ENCODE measurements around the gene DDOST. TPM values are rescaled to one million over a fixed set of nuclear protein-coding genes. Genes with fewer than 3 reads are reported as not detected.

Gene DDOST
- total RNA-seq, 5 donors from 2014 or later (not counting 1 experiment from before 2014, with no cell fraction given) = 106 to 145 (median 124) TPM

DNA sequence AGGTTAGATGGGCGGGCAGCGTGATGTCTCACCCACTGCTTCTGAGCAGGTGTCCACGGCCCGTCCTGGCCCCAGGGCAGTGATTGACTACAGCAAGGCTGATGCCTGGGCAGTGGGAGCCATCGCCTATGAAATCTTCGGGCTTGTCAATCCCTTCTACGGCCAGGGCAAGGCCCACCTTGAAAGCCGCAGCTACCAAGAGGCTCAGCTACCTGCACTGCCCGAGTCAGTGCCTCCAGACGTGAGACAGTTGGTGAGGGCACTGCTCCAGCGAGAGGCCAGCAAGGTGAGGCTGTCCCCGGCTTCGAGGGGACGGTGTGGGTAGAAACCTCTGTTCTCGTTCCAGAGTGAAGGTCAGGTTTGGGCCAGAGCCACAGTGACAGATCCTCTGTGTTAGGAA lies 12.2 kb downstream of the DDOST start:
- Histone ChIP-seq H3K4me1 (ENCODE audit: control insufficient read depth in 1 of 2, extremely low read depth in 1 of 2, insufficient read depth in 2 of 2, low read length in 2 of 2) (no peaks in the 10 kb centered on the region), H3K27ac (ENCODE audit: low read length) (no peak overlapping the region), H3K36me3 (ENCODE audit: control insufficient read depth in 2 of 2, extremely low read depth in 1 of 2, insufficient read depth in 1 of 2, low read length in 1 of 2) (peaks cover 18 to 68% of the 10 kb centered on the region in 2 donors), H3K9me3 (no peaks in the 10 kb centered on the region), H3K4me3 (ENCODE audit: control insufficient read depth in 1 of 2, extremely low read depth in 1 of 2, low read length in 1 of 2) (no peak overlapping the region), H3K27me3 (replicated peaks in 1 of 2; ENCODE audit: control insufficient read depth in 2 of 2, extremely low read depth in 1 of 2, insufficient read depth in 2 of 2, low read length in 1 of 2) (no peaks in the 10 kb centered on the region)
- H3K36me3 Mint-ChIP-seq = peaks cover 40% of the 10 kb centered on the region
- CTCF ChIA-PET = interaction anchor here in 1 of 2 donors (0.7 kb wide), 1 partner anchor 9 kb away, joined by 4 read pairs; no protein-coding TSS in a partner anchor
- H3K9me3 Mint-ChIP-seq = no peaks in the 10 kb centered on the region
- POLR2A ChIA-PET = no interaction called here
- no peak overlapping the region for H3K27ac Mint-ChIP-seq
- H3K27me3 Mint-ChIP-seq = no peaks in the 10 kb centered on the region
- no peak for DNase-seq
- H3K4me1 Mint-ChIP-seq = no peaks in the 10 kb centered on the region
- no peak for ATAC-seq (replicated peaks in 1 of 4)
- no peak overlapping the region for H3K4me3 Mint-ChIP-seq
- WGBS (ENCODE audit: insufficient coverage) = 95% methylated on average over 15 of the region's 15 CpGs

DNA sequence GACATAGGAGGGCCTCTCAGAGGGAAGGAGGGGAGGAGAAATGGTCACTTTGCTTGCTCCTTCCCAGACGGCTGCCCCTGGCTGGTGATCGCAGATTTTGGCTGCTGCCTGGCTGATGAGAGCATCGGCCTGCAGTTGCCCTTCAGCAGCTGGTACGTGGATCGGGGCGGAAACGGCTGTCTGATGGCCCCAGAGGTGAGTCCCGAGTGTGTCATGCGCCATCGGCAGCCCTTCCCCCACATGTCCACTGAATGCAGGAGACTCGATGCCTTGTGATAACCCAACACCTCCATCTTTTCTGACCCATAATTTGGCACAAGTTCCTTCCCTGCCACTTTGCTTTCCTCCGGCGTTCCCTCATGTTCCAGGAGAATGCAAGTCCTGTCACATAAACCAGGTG lies 12.7 kb downstream of the DDOST start:
- no peak for DNase-seq
- Mint-ChIP-seq H3K27me3 (no peaks in the 10 kb centered on the region), H3K27ac (no peak overlapping the region), H3K9me3 (no peaks in the 10 kb centered on the region), H3K4me1 (no peaks in the 10 kb centered on the region), H3K36me3 (peaks cover 41% of the 10 kb centered on the region), H3K4me3 (no peak overlapping the region)
- Histone ChIP-seq H3K36me3 (ENCODE audit: control insufficient read depth in 2 of 2, extremely low read depth in 1 of 2, insufficient read depth in 1 of 2, low read length in 1 of 2) (peaks cover 18 to 64% of the 10 kb centered on the region in 2 donors), H3K27ac (ENCODE audit: low read length) (no peak overlapping the region), H3K9me3 (no peaks in the 10 kb centered on the region), H3K4me3 (ENCODE audit: control insufficient read depth in 1 of 2, extremely low read depth in 1 of 2, low read length in 1 of 2) (no peak overlapping the region), H3K27me3 (replicated peaks in 1 of 2; ENCODE audit: control insufficient read depth in 2 of 2, extremely low read depth in 1 of 2, insufficient read depth in 2 of 2, low read length in 1 of 2) (no peaks in the 10 kb centered on the region), H3K4me1 (ENCODE audit: control insufficient read depth in 1 of 2, extremely low read depth in 1 of 2, insufficient read depth in 2 of 2, low read length in 2 of 2) (no peaks in the 10 kb centered on the region)
- 93% methylated on average over 13 of the region's 13 CpGs for WGBS (ENCODE audit: insufficient coverage)
- ChIA-PET POLR2A (no interaction called here), CTCF (no interaction called here)
- no peak for ATAC-seq (replicated peaks in 1 of 4)

- peaks cover 26% of the 10 kb centered on the region for H3K36me3 Mint-ChIP-seq
- POLR2A ChIA-PET = interaction anchor here in 1 of 2 donors (0.7 kb wide), 1 partner anchor 88 kb away, joined by 6 read pairs; no protein-coding TSS in a partner anchor
- 86% methylated on average over 11 of the region's 14 CpGs for WGBS (ENCODE audit: insufficient coverage)
- peaks cover 0 to under 1% (median 0%) of the 10 kb centered on the region in 3 donors for H3K4me1 Mint-ChIP-seq
- H3K27me3 Mint-ChIP-seq = no peaks in the 10 kb centered on the region
- ATAC-seq (replicated peaks in 1 of 4) (no peak), DNase-seq (no peak)
- CTCF ChIA-PET = interaction anchor here in 1 of 2 donors (1.0 kb wide), 1 partner anchor 11 kb away, joined by 7 read pairs; no protein-coding TSS in a partner anchor
- H3K36me3 ChIP-seq (ENCODE audit: control insufficient read depth in 2 of 2, extremely low read depth in 1 of 2, insufficient read depth in 1 of 2, low read length in 1 of 2) = peaks cover 18 to 38% of the 10 kb centered on the region in 2 donors
- H3K27ac Mint-ChIP-seq = no peak overlapping the region
- H3K9me3 Mint-ChIP-seq = no peaks in the 10 kb centered on the region
- H3K4me1 ChIP-seq (ENCODE audit: control insufficient read depth in 1 of 2, extremely low read depth in 1 of 2, insufficient read depth in 2 of 2, low read length in 2 of 2) = no peaks in the 10 kb centered on the region
- no peak overlapping the region for H3K4me3 Mint-ChIP-seq
- no peaks in the 10 kb centered on the region for H3K27me3 ChIP-seq (replicated peaks in 1 of 2; ENCODE audit: control insufficient read depth in 2 of 2, extremely low read depth in 1 of 2, insufficient read depth in 2 of 2, low read length in 1 of 2)
- no peaks in the 10 kb centered on the region for H3K9me3 ChIP-seq
- H3K4me3 ChIP-seq (ENCODE audit: control insufficient read depth in 1 of 2, extremely low read depth in 1 of 2, low read length in 1 of 2) = no peak overlapping the region
- no peak overlapping the region for H3K27ac ChIP-seq (ENCODE audit: low read length)
Measured at GRCh38 chr1:20645414-20645813, 15.8 kb downstream of the DDOST start.

- ATAC-seq (replicated peaks in 1 of 4) (no peak), DNase-seq (no peak)
- H3K4me1 Mint-ChIP-seq = peaks cover 2 to 8% (median 2%) of the 10 kb centered on the region in 3 donors
- H3K4me1 ChIP-seq (ENCODE audit: control insufficient read depth in 1 of 2, extremely low read depth in 1 of 2, insufficient read depth in 2 of 2, low read length in 2 of 2) = no peaks in the 10 kb centered on the region
- H3K4me3 Mint-ChIP-seq = no peak overlapping the region
- H3K9me3 ChIP-seq = no peaks in the 10 kb centered on the region
- H3K36me3 Mint-ChIP-seq = peaks cover 26% of the 10 kb centered on the region
- H3K27me3 Mint-ChIP-seq = no peaks in the 10 kb centered on the region
- ChIA-PET CTCF (no interaction called here), POLR2A (no interaction called here)
- no peaks in the 10 kb centered on the region for H3K27me3 ChIP-seq (replicated peaks in 1 of 2; ENCODE audit: control insufficient read depth in 2 of 2, extremely low read depth in 1 of 2, insufficient read depth in 2 of 2, low read length in 1 of 2)
- H3K36me3 ChIP-seq (ENCODE audit: control insufficient read depth in 2 of 2, extremely low read depth in 1 of 2, insufficient read depth in 1 of 2, low read length in 1 of 2) = peaks cover 12 to 36% of the 10 kb centered on the region in 2 donors
- WGBS (ENCODE audit: insufficient coverage) = 95% methylated on average over 13 of the region's 13 CpGs
- no peak overlapping the region for H3K27ac ChIP-seq (ENCODE audit: low read length)
- H3K9me3 Mint-ChIP-seq = no peaks in the 10 kb centered on the region
- no peak overlapping the region for H3K4me3 ChIP-seq (ENCODE audit: control insufficient read depth in 1 of 2, extremely low read depth in 1 of 2, low read length in 1 of 2)
- H3K27ac Mint-ChIP-seq = no peak overlapping the region
Measured at GRCh38 chr1:20644416-20644815, 16.8 kb downstream of the DDOST start.

DNA sequence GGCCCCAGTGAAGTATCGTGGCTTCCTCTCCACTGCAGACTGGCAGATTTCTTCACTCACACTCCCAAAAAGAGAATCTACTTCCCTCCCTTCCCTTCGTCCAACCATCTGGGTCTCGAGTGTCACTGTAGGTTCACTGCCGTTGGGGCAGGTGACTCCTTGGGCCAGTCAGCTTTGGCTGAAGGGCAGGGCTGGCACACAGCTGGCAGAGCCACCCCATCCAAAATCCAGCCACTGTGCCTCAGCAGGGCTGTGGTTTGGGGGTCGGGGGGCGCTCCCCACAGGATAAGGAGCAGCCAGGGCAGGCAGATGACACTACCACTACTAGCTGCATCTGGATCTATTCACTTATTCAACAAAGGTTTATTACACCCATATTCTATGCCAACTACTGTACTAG lies 18.1 kb downstream of the DDOST start:
- WGBS (ENCODE audit: insufficient coverage) = 71% methylated on average over 4 of the region's 6 CpGs
- H3K36me3 Mint-ChIP-seq = peaks cover 34% of the 10 kb centered on the region
- H3K27me3 ChIP-seq (replicated peaks in 1 of 2; ENCODE audit: control insufficient read depth in 2 of 2, extremely low read depth in 1 of 2, insufficient read depth in 2 of 2, low read length in 1 of 2) = no peaks in the 10 kb centered on the region
- H3K9me3 ChIP-seq = no peaks in the 10 kb centered on the region
- H3K36me3 ChIP-seq (ENCODE audit: control insufficient read depth in 2 of 2, extremely low read depth in 1 of 2, insufficient read depth in 1 of 2, low read length in 1 of 2) = peaks cover 9 to 34% of the 10 kb centered on the region in 2 donors
- H3K4me3 ChIP-seq (ENCODE audit: control insufficient read depth in 1 of 2, extremely low read depth in 1 of 2, low read length in 1 of 2) = no peak overlapping the region
- no peak overlapping the region for H3K27ac ChIP-seq (ENCODE audit: low read length)
- no peaks in the 10 kb centered on the region for H3K4me1 ChIP-seq (ENCODE audit: control insufficient read depth in 1 of 2, extremely low read depth in 1 of 2, insufficient read depth in 2 of 2, low read length in 2 of 2)
- no peak for ATAC-seq (replicated peaks in 1 of 4)
- no peak overlapping the region for H3K27ac Mint-ChIP-seq
- peaks cover 2 to 8% (median 2%) of the 10 kb centered on the region in 3 donors for H3K4me1 Mint-ChIP-seq
- no peaks in the 10 kb centered on the region for H3K9me3 Mint-ChIP-seq
- POLR2A ChIA-PET = no interaction called here
- H3K27me3 Mint-ChIP-seq = no peaks in the 10 kb centered on the region
- no peak for DNase-seq
- CTCF ChIA-PET = interaction anchor here in 1 of 2 donors (0.6 kb wide), 1 partner anchor 11 kb away, joined by 3 read pairs; no protein-coding TSS in a partner anchor
- no peak overlapping the region for H3K4me3 Mint-ChIP-seq

DNA sequence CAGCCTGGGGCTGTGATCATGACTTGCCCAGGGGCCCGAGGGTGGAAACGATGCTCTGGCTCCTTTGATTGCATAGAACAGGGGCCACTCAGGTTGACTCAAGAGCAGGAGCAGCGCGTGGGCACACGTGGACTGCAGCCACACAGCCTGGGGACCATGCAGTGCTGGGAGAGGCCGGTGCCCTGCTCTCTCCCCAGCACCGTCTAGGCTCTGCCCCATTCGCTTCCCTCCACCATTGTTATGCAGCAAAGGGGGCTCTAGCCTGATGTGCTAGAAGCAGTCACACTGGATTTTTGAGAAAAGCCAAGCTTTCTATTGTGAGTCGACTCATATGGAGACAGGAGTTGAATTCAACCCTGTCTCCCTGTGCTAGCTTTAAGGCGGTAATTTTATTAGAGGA lies 19.2 kb downstream of the DDOST start:
- ChIA-PET CTCF (interaction anchor here (0.6 kb wide), 2 partner anchors 8 to 1196 kb away, joined by 3 read pairs; no protein-coding TSS in a partner anchor), POLR2A (no interaction called here)
- Histone ChIP-seq H3K4me1 (ENCODE audit: control insufficient read depth in 1 of 2, extremely low read depth in 1 of 2, insufficient read depth in 2 of 2, low read length in 2 of 2) (no peaks in the 10 kb centered on the region), H3K9me3 (no peaks in the 10 kb centered on the region), H3K27ac (ENCODE audit: low read length) (no peak overlapping the region), H3K36me3 (ENCODE audit: control insufficient read depth in 2 of 2, extremely low read depth in 1 of 2, insufficient read depth in 1 of 2, low read length in 1 of 2) (peaks cover 9 to 38% of the 10 kb centered on the region in 2 donors), H3K4me3 (ENCODE audit: control insufficient read depth in 1 of 2, extremely low read depth in 1 of 2, low read length in 1 of 2) (no peak overlapping the region), H3K27me3 (replicated peaks in 1 of 2; ENCODE audit: control insufficient read depth in 2 of 2, extremely low read depth in 1 of 2, insufficient read depth in 2 of 2, low read length in 1 of 2) (no peaks in the 10 kb centered on the region)
- WGBS (ENCODE audit: insufficient coverage) = 84% methylated on average over 9 of the region's 10 CpGs
- Mint-ChIP-seq H3K4me1 (peaks cover 2 to 8% (median 2%) of the 10 kb centered on the region in 3 donors), H3K4me3 (no peak overlapping the region), H3K27me3 (no peaks in the 10 kb centered on the region), H3K27ac (no peak overlapping the region), H3K9me3 (no peaks in the 10 kb centered on the region), H3K36me3 (peaks cover 40% of the 10 kb centered on the region)
- DNase-seq (no peak), ATAC-seq (replicated peaks in 1 of 4) (no peak)
